Body of pancreas (tissue), 4 donors: Measurements from ENCODE around the gene CASTOR1. TPM values are rescaled to one million over a fixed set of nuclear protein-coding genes. Genes with fewer than 3 reads are reported as not detected.

Experiments
- ATAC-seq: fragments of 150-250 bp; one replicate; pipeline ENCODE4 v1.9.1; 2016
- DNase-seq, 4 donors: peaks; one replicate each; pipeline ENCODE4 v3.0.0-alpha.2; 2019
- H3K27ac ChIP-seq, 4 donors: fragments of 200-600 bp; sonication (generic); 1 replicate in 3 of 4; 2 replicates in 1 of 4; pipeline versions ENCODE4 v1.5.1 to v1.6.1; 2016 to 2019; ENCODE audit warnings: mild to moderate bottlenecking in 1 of 4, mixed read lengths in 1 of 4, moderate library complexity in 1 of 4
- H3K27me3 ChIP-seq, 2 donors: fragments of 200-600 bp; sonication (generic); one replicate each; pipeline ENCODE4 v1.6.0; 2016; ENCODE audit warnings: mild to moderate bottlenecking in 1 of 2
- H3K36me3 ChIP-seq, 2 donors: fragments of 200-600 bp; sonication (generic); replicated peaks in 1 of 2; 2 replicates each; pipeline ENCODE4 v1.5.1; 2016; ENCODE audit warnings: low read depth in 2 of 2; ENCODE audit not compliant: insufficient read depth in 1 of 2
- H3K4me1 ChIP-seq: fragments of 200-600 bp; sonication (generic); one replicate; pipeline ENCODE4 v1.6.0; 2016
- H3K4me3 ChIP-seq, 2 donors: fragments of 200-600 bp; sonication (generic); 1 replicate in 1 of 2; 2 replicates in 1 of 2; pipeline ENCODE4 v1.5.1; 2016 to 2019
- H3K9me3 ChIP-seq, 3 donors: fragments of 200-600 bp; sonication (generic); 1 replicate in 2 of 3; 2 replicates in 1 of 3; pipeline ENCODE4 v1.5.1; 2016
- CTCF ChIP-seq, 7 experiments: fragments of 450-650 bp in 4 of 7; fragments of 200-600 bp in 3 of 7; sonication (generic) in 3 of 7; IDR thresholded peaks; one replicate each; pipeline ENCODE4 v1.5.1; 2016 to 2019; ENCODE audit warnings: antibody characterized with exemption in 7 of 7
- POLR2A ChIP-seq, 3 donors: fragments of 450-650 bp; IDR thresholded peaks; one replicate each; pipeline ENCODE4 v1.6.1; 2016; ENCODE audit warnings: antibody characterized with exemption in 3 of 3, mild to moderate bottlenecking in 2 of 3
- whole genome bisulfite sequencing, 2 donors: methylation state at CpG; one replicate each; pipeline ENCODE4 v1.1.5; 2017; 5-methylcytosine and 5-hydroxymethylcytosine counted together
- intact Hi-C: fragments of 100-400 bp; cut with DNase I; formaldehyde crosslinking; loops from one replicate; pipeline ENCODE4 v1.15.1; 2023
- total RNA-seq, 2 donors: library from RNA; depleted of rRNA; stranded (reverse); fragments of >200 nt; gene quantifications; one replicate each; pipeline ENCODE4 v1.1.0, GENCODE V29; 2016

The CASTOR1 gene
- total RNA-seq, 2 donors from 2014 or later = 4.2 to 21.4 TPM

GRCh38 chr22:30273711-30274436 lies 15.4 kb downstream of the CASTOR1 start:
- no peak overlapping the region for H3K27ac ChIP-seq
- whole genome bisulfite sequencing, 2 donors = 62 to 63% methylated on average over 10 of the region's 10 CpGs
- H3K4me3 ChIP-seq = no peak overlapping the region
- DNase-seq (no peak), ATAC-seq (no peak)
- H3K9me3 ChIP-seq = no peaks in the 10 kb centered on the region
- no peaks in the 10 kb centered on the region for H3K4me1 ChIP-seq
- H3K27me3 ChIP-seq = no peaks in the 10 kb centered on the region
- TF ChIP-seq CTCF (IDR thresholded peaks at IDR 0.05) (no peak), POLR2A (IDR thresholded peaks at IDR 0.05) (no peak)
- no peaks in the 10 kb centered on the region for H3K36me3 ChIP-seq
- intact Hi-C loops = no loop called here

GRCh38 chr22:30272781-30273601 lies 16.3 kb downstream of the CASTOR1 start:
- H3K36me3 ChIP-seq = no peaks in the 10 kb centered on the region
- DNase-seq = no peak
- ATAC-seq = no peak
- WGBS, 2 donors = 64 to 67% methylated on average over 9 to 16 of the region's 16 CpGs
- intact Hi-C loops = no loop called here
- H3K27ac ChIP-seq = no peak overlapping the region
- H3K9me3 ChIP-seq = no peaks in the 10 kb centered on the region
- H3K4me3 ChIP-seq = no peak overlapping the region
- H3K4me1 ChIP-seq = no peaks in the 10 kb centered on the region
- TF ChIP-seq CTCF (IDR thresholded peaks at IDR 0.05) = no peak
- no peak for TF ChIP-seq POLR2A (IDR thresholded peaks at IDR 0.05)
- H3K27me3 ChIP-seq = no peaks in the 10 kb centered on the region

GRCh38 chr22:30270832-30271231 lies 18.5 kb downstream of the CASTOR1 start:
- H3K36me3 ChIP-seq = no peaks in the 10 kb centered on the region
- no peak for ATAC-seq
- intact Hi-C loops = no loop called here
- peak in 2 of 4 donors; percentile 35 to 85 for DNase-seq
- no peaks in the 10 kb centered on the region for H3K27me3 ChIP-seq
- no peaks in the 10 kb centered on the region for H3K4me1 ChIP-seq
- 61 to 78% methylated on average over 14 to 16 of the region's 16 CpGs for WGBS, 2 donors
- H3K9me3 ChIP-seq = no peaks in the 10 kb centered on the region
- TF ChIP-seq CTCF (IDR thresholded peaks at IDR 0.05) (no peak), POLR2A (IDR thresholded peaks at IDR 0.05) (peak in 2 of 3 donors; percentile 8 to 38)
- no peak overlapping the region for H3K4me3 ChIP-seq
- peak overlapping the region in 1 of 4 donors; percentile 55 for H3K27ac ChIP-seq

- TF ChIP-seq CTCF (IDR thresholded peaks at IDR 0.05) (no peak), POLR2A (IDR thresholded peaks at IDR 0.05) (no peak)
- Histone ChIP-seq H3K4me1 (peaks cover under 1% of the 10 kb centered on the region), H3K9me3 (no peaks in the 10 kb centered on the region), H3K27ac (no peak overlapping the region), H3K36me3 (no peaks in the 10 kb centered on the region), H3K4me3 (no peak overlapping the region), H3K27me3 (no peaks in the 10 kb centered on the region)
- DNase-seq (no peak), ATAC-seq (no peak)
- 82 to 87% methylated on average over 8 of the region's 8 CpGs for WGBS, 2 donors
- intact Hi-C loops = no loop called here
Measured at GRCh38 chr22:30268331-30268730, 21.0 kb downstream of the CASTOR1 start.
